DMS53 treated with DMSO at 0.1 percent for 48 hours (cell line): Measurements from ENCODE around the gene BRME1.
A peak's percentile ranks its signal among the peaks of the same experiment; 100 is the strongest.

Source experiments
- DNase-seq: peaks from one replicate; lab custom pipeline; 2025; ENCODE audit not compliant: unreplicated experiment; lab: John Stamatoyannopoulos, UW

The BRME1 gene

DNA sequence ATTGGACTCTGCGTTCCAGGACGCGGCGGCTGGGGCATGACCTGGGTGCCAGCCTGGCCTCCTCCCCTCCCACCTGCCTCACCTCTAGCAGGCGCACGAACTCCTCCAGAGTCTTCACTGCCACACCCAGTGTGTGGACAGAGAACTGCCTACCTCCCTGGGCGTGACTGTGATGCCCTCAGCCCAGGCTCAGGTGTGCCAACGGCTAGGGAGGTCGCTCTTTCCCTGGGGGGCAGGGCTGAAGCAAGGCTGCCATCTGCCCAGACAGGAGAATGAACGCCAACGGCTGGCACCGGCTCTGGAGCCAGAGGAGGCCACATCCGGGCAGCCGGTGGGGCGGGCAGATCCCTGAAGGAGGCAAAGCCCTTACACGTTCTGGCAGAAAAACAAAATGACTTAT, 17.6 kb downstream of the BRME1 start:
- no peak for DNase-seq

DNA sequence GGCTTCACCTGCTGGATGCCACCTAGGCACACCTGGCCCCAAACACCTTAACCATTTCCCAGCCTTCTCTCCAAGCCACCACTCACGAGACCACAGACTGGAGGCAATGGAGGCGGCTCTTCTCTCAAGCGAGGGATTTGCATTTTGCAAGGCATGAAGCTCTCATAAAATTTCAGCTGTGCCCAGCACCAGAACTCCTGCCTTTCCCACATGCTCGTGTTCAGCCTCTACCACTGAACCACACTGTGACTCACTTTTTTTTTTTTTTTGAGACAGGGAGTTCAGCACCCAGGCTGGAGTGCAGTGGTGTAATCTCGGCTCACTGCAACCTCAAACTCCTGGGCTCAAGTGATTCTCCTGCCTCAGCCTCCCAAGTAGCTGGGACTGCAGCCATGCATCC, 18.4 kb downstream of the BRME1 start:
- no peak for DNase-seq

DNA sequence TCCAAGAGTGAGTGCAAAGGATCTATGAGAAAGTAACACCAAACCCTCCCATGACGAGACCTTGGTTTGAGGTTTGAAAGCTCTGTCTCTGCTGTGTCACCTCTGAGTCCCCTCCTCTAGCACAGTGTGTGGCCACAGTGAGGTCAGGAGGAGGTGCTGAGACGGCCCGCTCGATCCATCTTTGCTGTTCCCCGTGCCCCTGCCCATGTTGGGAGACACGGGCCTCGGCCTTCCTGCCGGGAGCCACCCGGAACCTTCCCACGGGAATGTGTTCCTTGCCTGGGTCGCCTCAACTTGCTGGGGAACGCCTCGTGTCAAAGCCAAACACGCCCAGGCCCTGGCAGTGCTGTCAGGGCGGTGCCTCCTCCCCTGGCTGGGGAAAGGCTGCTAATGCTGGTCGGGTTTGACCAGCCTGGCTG, 18.9 kb downstream of the BRME1 start:
- DNase-seq = no peak

DNA sequence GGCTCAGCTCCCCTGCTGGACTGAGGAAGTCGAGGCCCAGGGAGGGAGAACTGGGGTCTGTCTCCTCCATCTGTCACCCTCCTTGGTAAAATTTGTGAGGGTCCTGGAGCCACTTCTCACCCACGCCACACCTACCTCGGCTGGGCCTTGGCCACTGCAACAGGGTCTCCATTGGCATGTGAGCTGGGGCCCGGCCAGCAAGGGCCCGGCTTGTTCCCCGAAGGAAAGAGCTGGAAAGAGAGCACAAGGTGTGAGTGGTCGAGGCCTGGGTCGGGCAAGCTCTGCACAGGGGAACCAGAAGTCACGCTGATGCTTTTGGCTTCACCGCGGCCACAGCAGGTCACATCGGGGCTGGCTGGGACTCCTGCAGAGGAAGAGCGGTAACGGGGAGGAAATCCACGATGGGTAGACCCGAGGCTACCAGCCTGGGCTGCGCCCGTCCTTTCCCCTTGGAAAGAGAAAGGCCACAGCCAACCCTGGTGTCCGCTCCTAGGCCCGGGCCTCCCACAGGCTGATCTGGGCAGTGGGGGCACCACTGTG, 20.0 kb downstream of the BRME1 start:
- DNase-seq = no peak

DNA sequence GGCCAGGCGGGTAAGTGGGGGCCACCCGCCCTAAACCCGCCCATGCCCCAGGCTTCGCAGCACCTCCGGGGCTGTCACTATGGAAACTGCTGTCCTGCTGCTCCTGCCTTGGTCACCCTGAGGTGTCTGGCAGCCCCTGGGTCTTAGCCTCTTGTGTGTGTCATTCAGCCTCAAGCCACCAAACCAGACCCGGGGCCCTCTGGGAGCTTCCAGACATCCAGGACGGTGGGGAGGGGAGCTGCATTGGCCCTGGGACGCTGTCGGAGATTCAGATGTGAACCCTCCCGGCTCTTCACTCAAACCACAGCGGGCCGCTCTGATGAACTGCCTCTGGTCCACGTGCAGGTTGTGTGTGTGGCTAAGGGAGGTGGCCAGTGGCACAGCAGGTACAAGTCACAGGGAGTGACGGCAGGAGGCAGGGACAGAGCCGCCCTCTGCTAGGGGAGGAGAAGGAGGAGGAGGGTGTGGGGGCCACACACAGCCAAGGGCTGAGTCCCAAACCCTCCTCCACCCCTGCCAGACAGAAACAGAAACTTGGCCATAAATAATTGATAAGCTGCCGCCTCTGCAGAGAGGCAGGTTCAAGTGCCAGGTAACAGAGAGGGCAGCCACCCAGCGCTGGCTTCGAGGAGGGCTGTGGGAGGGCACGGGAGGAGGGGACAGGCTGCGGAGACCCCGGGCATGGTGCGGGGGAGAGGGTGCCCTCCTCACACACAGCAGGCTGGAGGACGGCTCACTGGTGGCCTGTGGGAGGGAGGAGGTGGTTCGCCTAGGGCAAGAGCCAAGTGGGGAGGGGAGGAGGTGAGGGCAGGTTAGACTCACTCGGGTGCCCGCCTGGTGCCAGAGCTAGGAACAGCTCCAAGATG, 21.0 kb downstream of the BRME1 start:
- no peak for DNase-seq

DNA sequence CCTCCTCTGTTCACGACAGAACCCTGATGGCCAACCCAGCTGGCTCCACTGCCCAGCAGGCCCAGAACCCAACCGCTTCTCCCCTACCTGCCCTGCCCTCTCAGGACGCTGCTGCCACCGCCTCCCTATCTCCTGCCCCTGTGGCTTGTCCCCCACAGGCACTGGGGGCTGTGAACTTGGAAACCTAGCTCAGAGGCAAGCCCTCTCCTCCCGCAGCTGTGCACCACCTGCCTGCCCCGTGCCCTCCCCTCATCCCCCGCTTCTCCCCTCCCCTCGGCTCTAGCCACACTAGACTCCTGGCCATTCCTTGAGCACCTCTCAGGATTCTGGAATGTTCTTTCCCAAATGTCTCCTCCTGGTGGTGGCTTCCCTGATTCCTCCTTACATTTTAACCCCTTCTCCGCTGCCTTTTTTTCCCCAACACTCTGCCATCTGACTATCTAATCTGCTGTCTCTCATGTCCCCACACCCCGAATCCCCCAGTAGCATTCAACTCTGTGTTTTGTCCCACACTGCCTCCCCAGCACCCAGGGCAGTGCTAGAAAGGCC, 22.3 kb downstream of the BRME1 start:
- no peak for DNase-seq

DNA sequence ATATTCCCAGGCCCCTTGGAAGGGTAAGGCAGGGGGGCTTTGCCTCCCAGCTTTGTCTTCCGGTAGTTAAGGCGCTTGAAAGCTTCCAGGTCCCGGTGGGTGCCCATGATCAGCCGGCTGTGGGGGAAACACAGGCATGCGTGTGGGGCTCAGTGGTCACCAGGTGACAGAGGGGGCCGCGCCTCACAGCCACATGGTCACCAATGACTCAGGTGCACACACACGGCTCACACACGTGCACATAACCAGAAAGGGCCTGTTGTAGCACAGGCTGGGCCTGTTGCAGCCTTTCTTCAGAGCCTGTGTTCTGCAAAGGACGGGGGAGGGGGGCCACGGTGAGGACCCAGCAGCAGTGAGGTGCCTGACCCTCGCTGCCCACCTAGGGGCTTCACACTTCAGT, 23.1 kb downstream of the BRME1 start:
- no peak for DNase-seq

DNA sequence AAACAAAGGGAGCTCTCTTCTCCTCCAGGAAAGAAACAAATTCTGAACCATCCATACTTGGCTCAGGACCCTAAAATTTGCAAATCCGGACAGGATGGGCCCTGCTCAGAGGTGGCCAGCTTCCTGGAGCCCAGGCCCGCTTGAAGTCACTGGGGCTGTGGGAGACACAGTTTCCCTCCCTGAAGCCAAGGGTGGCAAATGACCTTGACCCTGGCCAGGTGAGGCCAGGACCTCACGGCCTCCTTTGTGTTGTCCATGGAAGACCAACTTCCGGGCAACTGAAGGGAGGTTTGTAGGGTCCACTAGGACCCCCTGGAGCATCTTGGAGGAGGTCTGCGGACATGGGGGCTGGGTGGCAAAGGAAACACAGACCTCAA, 23.5 kb downstream of the BRME1 start:
- DNase-seq = no peak

DNA sequence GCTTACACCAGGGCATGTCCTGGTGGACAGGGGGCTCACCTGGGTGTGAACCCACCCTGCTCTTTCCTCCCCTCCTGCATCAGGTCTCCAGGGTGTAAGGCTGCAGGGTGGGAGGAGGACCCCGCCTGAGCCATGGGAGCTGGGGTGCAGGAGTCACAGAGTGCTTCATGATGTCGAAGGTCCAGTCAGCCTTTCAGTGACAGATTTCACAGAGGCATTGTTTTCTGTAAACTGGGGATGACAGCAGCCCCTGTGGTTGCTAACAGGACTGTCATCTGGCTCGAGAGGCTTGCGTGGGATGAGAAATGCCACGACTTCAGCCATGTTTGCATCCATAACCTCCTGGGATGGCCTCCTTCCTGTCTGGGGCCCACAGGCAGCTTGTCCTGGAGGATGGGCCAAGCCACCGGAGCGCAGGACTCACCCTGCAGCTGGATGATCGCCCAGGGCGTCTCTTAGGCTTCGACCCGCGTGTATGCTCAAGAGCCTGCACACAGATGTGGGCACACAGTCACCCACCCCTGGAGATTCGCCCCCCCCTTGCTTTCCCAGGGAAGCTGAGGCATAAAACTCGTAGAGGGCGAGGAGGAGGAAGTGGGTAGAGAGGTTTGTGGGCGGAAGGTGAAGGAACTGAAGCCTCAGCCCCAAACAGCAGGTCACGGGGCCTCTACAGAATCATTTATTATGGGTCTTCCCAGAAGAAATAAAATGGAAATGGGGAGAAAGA, 24.1 kb downstream of the BRME1 start:
- no peak for DNase-seq

DNA sequence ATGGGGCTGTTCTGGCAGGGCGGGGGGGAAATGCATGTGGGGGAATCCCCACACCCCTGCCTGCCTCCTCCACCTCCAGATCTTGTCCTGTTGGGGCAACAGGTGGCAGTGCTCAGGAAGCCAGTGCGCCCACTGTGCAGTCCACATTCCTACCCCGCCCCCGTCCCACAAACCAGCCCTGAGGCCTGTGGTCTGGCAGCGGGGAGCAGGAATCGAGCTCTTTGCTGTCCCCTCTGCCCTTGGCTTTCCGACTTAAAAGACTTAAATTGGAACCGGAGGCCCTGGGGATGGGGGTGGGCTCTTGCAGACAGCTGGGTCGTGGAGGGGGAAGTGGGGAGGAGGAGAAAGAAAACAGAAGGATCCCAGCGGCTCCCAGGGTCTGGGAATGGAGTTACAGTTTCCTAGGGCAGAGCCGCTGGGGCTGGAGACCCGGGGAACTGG, 24.6 kb downstream of the BRME1 start:
- no peak for DNase-seq

DNA sequence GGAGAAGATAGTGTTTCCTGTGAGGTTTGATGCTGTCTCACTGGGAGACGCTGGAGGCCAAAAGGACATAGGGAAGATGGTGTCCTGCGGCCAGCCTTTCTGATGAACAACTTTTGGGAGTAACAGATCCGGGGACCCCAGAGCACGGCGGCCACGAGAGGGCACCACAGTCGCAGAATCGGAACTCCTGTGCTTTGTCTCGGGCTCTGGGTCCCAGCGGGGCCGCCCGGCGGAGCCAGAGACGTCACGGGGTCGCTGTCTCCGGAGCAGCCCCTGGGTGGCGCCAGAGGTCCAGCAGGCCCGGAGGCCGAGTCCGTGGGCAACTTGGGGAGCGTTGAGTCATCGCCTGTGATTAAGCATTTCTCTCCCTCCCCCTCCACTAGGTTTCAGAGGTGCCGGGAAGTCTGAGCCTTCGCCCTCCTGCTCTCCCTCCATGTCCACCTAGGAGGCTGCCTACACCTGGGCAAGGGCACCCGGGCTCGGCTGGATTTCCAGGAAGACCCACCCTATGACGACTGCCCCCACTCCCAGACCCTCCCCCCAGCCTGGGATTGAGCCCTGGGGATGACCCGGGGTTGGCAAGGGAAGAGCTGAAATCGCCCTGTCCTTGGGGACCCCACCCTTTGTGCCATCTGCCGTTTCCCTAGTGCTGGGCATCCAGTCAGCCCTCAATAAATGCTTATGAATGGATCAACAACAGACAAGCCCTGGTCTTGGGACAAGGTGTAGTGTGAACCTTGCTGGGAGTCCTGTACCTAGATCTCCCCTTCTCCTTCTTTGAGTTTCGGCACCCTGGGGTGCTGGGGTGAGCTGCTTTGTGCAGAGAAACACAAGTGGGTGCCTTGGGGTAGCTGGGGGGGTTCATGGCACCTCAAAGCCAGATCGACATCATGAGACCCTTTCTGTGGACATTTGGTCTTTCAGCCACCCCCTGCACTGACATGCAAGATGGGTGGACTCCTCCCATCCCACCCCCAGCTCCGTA, 25.6 kb downstream of the BRME1 start:
- DNase-seq = peak; percentile 90

DNA sequence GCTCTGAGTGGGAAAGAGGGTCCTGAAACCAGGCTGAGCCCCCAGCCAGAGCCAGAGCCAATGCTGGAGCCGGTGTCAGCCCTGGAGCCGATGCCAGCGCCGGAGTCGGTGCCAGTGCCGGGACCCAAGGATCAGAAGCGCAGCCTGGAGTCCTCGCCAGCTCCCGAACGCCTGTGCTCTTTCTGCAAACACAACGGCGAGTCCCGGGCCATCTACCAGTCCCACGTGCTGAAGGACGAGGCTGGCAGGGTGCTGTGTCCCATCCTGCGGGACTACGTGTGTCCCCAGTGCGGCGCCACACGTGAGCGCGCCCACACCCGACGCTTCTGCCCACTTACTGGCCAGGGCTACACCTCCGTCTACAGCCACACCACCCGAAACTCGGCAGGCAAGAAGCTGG, 28.6 kb downstream of the BRME1 start:
- DNase-seq = no peak

DNA sequence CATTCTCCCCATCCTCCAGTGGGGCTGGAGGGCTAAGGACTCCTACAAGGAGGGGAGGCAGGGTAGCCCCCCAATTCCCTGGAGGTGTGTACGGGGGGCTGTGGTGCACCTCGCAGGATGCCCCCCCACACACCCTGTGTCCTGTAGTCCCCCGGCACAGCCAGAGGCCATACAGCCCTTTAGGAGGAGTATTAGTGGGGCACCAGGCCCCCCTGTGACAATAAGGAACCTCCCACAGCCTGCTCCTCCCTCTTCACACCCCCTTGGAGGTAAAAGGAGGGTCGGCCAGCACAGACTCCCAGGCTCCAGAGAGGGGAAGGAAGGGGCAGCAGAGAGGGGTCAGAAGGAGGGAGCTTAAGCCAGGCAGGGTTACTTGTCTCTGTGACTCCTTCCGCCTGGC, 29.1 kb downstream of the BRME1 start, which contains the start of gene NANOS3:
NANOS3 (plus strand) TSS at position 301 of the 400 bp plus-strand sequence. CDS start 115 bp downstream, outside the sequence.
- no peak for DNase-seq

DNA sequence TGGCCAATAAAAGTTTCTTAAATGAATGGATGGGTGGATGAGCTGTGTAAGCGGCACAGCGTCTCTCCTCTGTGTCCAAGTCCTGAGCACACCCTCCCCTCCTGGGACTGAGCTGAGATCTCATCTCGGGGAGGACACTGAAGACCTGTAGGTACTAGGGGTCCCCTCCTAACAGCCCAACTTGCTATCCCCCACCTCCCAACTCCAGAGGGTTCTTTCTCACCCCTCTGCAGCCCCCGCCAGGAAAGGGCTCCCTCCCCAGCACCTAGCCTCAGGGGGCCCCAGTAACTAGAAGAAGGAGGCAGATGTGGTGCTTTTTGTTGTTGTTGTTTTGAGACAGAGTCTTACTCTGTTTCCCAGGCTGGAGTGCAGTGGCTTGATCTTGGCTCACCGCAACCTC, 30.1 kb downstream of the BRME1 start:
- DNase-seq = no peak

DNA sequence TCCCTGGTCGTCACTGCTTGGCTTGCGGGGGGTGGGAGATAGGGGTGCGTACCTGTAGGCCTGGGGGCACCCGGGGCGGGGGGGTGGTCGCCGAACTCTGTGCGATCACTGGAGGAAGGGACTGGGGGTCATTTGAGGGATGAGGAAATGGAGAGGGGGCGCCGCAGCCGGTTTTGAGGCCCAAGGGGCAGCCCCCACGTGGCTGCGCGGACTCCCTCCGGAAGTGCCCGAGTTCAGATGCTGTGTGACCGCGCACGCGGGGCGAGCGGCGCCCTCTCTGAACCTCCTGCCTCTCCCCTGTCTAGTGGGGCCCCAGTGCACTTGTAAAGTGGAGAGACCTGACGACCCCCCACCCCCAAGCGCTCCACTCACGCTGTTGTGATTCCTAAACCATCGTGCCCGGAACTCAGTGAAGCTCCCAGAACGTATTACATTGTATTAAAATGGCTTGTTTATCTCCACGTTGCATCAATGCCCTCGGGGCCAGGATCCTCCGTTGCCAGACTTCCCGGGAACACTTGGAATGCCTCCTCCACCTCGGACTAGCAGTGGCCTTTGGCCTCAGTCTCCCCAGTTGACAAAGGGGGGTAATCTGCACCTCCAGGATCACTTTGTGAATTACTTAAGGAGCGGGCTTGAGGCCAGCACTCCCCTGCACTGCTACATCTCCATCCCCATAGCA, 31.9 kb downstream of the BRME1 start:
- no peak for DNase-seq

DNA sequence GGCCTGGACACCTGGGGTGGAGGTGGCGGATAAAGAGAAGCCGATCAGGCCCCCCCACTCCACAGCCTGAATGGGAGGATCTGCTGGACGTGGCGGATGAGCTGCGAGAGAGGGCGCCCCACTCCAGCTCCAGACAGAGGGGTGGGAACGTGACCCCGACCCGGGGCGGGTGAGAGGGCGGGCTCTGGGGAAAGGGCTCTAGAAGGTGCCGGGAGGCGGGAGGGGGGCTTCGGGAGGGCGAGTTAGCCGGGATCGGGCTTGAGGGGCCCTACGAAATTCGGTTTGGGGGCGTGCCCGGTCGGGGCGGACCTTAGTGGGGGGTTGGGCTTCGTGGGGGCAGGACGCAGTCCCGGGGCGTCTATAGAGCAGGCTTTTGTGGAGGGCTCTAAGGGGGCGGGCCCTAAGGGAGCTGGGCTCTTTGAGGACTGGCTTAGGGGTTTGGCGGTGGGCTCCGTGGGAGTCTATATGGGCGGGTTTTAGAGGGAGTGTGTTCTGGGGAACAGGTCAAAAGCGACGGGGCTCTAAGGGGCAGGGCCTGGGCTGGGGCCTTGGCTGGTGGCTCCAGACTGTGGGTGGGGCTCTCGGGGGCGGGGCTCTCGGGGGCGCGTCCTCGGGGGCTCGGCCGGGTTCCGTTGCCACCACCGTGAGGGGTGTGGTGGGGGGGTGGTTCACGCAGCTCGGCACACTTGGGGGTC, 33.1 kb downstream of the BRME1 start:
- no peak for DNase-seq

DNA sequence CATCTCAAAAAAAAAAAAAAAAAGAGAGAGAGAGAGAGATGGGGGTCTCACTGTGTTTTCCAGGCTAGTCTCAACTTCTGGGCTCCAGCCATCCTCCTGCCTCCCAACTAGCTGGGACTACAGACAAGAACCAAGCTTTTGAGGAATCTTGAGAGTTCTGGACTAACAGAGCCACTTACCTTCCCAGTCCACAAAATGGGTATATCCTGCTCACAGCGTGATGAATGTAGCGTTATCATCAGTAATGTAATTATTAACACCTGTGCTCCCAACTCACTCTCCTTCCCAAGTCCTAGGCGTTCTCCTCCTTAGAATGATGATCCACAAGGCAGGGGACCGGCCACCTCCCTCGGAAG, 33.6 kb downstream of the BRME1 start:
- DNase-seq = no peak

DNA sequence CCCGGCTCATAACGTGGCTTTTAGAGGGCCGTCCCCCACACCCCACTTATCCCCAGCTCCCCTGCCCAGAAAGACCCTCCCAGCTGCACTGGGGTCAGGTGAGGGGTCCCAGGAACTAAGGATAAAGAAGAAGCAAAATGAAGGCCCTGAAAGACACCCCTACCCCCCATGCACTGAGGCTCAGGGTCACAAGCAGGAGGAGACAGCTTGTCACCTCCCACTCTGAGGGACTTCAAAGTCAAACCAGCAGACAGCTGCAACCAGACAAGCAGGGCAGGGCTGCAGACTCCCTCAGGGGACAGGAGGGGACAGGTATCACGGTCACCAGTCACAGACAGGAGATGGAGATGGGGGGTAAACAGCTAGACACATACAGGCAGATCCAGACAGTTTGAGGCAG, 35.0 kb downstream of the BRME1 start:
- DNase-seq = no peak

DNA sequence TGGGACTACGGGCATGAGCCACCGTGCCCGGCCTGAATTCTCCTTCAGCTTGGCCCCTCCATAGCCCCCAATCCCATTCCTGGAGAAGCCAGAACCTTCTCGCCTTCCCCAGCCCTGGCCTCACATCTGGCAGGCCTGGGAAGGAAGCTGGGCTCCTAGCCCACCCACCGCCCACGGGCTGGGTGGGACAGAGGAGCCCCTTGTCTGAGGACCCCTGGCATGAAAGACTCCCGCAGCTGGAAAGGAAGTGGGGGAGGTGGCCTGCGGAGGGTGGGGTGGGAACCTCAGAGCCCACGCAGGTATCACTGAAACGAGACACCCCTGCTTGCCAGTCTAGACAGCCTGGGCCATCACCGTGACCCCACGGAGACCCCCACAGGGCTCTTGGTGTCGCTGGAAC, 36.6 kb downstream of the BRME1 start:
- DNase-seq = no peak

DNA sequence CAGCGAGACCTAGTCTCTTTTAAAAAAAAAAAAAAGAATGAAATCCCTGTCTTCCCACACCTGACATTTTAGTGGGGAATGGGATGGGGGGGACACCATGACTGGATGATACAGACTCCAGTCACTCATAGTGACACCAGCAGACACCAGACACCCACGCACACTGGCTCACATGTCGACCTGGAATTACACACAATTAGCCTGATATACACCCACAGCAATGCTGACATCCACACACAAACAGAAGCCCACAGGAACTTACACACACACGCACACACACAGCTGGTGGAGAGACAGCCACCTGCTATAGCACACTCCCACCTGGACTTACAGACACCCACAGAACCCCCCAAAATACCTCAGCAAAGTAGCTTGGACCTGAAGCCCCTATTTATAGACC, 37.3 kb downstream of the BRME1 start:
- no peak for DNase-seq
